Fibroblast of the aortic adventitia (primary cell): ENCODE measurements around the gene GCNT1. TPM values are rescaled to one million over a fixed set of nuclear protein-coding genes. Genes with fewer than 3 reads are reported as not detected.

Experiments
- DNase-seq: peaks from one replicate; pipeline ENCODE4 v3.0.0-alpha.2; 2010; ENCODE audit warnings: low read depth
- H3K4me3 ChIP-seq: 2 replicates; pipeline ENCODE4 v1.5.1; 2011; ENCODE audit warnings: low read depth, mild to moderate bottlenecking, control low read depth, low read length, moderate library complexity
- CTCF ChIP-seq: IDR thresholded peaks from 2 replicates; pipeline ENCODE4 v1.5.1; 2011; ENCODE audit warnings: mild to moderate bottlenecking, low read length, control low read depth, inconsistent platforms; ENCODE audit not compliant: insufficient read depth
- total RNA-seq: library from RNA; depleted of rRNA; stranded (reverse); fragments of >200 nt; gene quantifications from 2 replicates; pipeline ENCODE4 v1.2.3, GENCODE V29; 2012; ENCODE audit warnings: low replicate concordance

The GCNT1 gene
- total RNA-seq, 1 donor = 18.0 TPM

- H3K4me3 ChIP-seq = no peak overlapping the region
- TF ChIP-seq CTCF = no peak
- no peak for DNase-seq
These were observed 41.1 kb downstream of the GCNT1 start for GRCh38 chr9:76500061-76500460.

GRCh38 chr9:76502746-76503145 lies 43.8 kb downstream of the GCNT1 start:
- TF ChIP-seq CTCF = no peak
- no peak for DNase-seq

GRCh38 chr9:76510041-76510440 lies 51.1 kb downstream of the GCNT1 start:
- TF ChIP-seq CTCF = no peak
- peak; percentile 67 for DNase-seq

More at GRCh38 chr9:76502746-76503145, 43.8 kb downstream of the GCNT1 start:
- H3K4me3 ChIP-seq = no peak overlapping the region

GRCh38 chr9:76510446-76510845 lies 51.5 kb downstream of the GCNT1 start:
- H3K4me3 ChIP-seq = no peak overlapping the region
- no peak for TF ChIP-seq CTCF
- DNase-seq = no peak

More at GRCh38 chr9:76510041-76510440, 51.1 kb downstream of the GCNT1 start:
- H3K4me3 ChIP-seq = no peak overlapping the region

GRCh38 chr9:76512826-76513225 lies 53.8 kb downstream of the GCNT1 start:
- peak; percentile 66 for DNase-seq
- no peak overlapping the region for H3K4me3 ChIP-seq
- TF ChIP-seq CTCF = no peak

- H3K4me3 ChIP-seq = no peak overlapping the region
- no peak for DNase-seq
- no peak for TF ChIP-seq CTCF
These were observed 57.4 kb downstream of the GCNT1 start for GRCh38 chr9:76516350-76516749.

- TF ChIP-seq CTCF = no peak
- no peak overlapping the region for H3K4me3 ChIP-seq
- no peak for DNase-seq
These were observed 57.9 kb downstream of the GCNT1 start for GRCh38 chr9:76516871-76517270.
